ENCODE results near the gene AGO1.

- no peak for TF ChIP-seq CTCF (IDR thresholded peaks at IDR 0.05)
- TF ChIP-seq POLR2A (IDR thresholded peaks at IDR 0.05) = no peak
Observed at GRCh38 chr1:35931446-35932157, 48.6 kb downstream of the AGO1 start.
